ENCODE results near the gene SLC24A3. TPM values are rescaled to one million over a fixed set of nuclear protein-coding genes. Genes with fewer than 3 reads are reported as not detected.

Gene SLC24A3
- not detected for total RNA-seq

DNA sequence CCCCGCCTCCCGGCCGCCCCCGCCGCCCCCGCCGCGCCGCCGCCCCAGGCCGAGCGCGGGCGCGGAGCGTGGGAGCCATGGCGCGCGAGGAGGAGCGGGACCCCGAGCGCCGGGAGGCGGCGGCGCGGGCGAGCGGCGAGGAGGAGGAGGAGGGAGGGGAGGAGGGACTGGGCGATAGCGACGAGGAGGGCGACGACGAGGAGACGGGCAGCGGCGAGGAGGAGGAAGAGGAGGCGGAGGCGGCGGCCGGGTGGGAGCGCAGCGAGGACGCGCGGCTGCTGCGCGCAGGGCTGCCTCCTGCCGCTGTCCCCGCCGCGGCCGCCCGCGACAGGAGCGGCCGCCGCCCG, at the start of gene SLC24A3:
TSS of gene SLC24A3 (plus strand) at position 174 of the 347 bp plus-strand sequence.

DNA sequence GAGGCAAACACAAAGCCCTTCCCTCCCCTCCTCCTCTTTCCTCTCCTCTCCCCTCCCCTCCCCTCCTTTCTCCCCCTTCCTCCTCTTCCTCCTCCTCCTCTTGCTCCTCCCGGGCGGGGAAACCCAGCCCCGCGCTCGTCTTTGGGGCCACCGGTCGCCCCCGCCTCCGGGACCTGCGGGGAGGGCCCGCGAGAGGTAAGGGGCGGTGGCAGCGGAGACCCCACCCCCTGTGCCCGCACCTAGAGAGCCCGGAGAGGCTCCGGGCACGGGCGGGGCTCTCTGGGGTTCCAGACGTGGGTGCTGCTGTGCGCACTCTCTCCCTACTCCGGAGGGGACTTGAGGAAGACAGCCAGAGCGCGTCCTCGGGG, 545.7 kb downstream of the SLC24A3 start, which contains the start of gene RIN2:
TSS of gene RIN2 (plus strand) at position 126 of the 368 bp plus-strand sequence. CDS start 131,344 bp downstream, outside the sequence.

